ENCODE data around the gene ALDH2. TPM values are rescaled to one million over a fixed set of nuclear protein-coding genes. Genes with fewer than 3 reads are reported as not detected.
A peak's percentile ranks its signal among the peaks of the same experiment; 100 is the strongest.
"Not testable (repeated sequence)": the region's sequence is repeated elsewhere in the genome, so short reads cannot be mapped to it uniquely, and the experiment has no call there.

ALDH2 gene
- total RNA-seq, 1 experiment from 2014 or later = 21.1 TPM

DNA sequence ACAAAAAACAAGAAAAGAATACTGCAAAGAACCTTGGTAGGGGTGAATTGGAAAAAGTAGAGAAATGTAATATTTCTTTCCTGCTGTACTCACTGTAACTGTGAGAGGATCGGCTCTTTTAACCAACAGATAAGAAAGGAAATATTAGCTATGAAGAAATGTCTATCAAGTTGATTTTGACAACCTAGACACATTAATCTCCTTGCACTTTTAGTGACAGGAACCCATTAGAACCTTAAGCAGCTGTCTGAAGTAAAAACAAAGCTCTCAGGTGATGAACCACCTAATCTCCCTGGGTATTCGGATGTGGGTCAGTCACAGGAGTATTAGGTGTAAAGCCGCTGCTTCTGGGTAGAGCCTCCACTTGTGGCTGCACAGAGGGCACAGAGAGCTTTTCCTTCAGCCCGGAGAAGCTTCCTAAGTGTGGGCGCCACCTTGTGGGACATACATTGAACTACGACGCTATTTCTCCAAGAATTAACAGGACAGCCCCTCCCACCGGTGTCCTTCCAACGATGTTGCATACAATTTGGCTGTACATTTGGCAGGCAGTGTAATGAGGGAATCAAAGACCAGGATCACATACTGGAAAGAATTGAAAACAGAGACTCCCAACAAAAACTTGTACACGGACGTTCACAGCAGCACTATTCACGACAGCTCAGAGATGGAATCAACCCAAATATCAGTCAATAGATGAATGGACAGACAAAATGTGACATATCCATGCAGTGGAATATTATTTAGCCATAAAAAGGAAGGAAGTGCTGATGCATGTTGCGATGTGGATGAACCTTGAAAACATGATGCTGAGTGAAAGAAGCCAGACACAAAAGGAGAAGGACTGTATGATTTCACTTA lies 46.4 kb downstream of the ALDH2 start:
- DNase-seq (ENCODE audit: low read depth, low spot score) = peak; percentile 89
- in situ Hi-C loops (cut with HindIII; ENCODE audit: low pct_unique_long_range_greater_than_20kb, low sequenced_read_pairs) = no loop called here

DNA sequence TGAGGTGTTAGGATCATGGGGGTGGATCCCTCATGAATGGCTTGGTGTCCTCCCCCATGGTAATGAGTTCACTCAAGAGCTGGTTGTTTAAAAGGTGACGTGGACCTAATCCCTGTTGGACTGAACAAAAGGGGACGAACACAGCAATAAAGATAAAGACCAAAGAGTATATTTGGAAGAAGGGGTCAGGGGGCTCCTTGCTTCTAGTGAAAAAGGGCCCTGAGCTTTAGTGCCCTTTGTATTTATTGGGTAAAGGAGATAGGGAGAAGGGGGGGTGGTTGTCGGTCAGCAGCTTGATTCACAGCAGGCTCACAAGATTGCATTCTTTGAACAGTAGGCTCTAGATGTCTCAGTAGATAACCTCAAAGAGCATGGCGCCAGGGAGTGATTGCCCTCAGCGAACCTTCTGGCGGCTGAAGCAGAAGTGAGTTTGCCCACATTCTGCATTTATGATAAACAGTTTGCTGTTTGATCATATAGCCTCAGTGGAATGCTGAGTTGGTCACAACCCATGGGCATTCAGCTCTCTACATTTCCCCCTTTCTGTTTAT lies 49.4 kb downstream of the ALDH2 start:
- in situ Hi-C loops (cut with HindIII; ENCODE audit: low pct_unique_long_range_greater_than_20kb, low sequenced_read_pairs) = no loop called here
- no peak for DNase-seq (ENCODE audit: low read depth, low spot score)

DNA sequence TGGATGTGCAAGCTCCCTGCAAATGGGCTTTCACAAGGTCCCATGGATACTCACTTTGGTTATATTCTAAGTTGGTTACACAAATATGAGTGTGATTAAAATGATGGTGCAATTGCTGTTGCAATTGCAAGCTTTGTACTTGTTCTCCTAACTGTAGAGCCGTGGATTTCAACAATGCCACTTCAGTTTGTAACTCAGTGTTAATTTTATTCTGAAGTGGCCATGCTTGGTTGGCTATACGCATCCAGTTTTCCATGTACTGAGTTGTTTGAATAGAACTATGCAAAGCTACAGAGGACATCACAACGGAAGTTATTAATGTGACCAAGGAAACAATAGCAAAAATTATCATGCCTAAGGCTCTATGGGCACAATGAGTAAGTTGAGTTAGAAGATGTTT lies 50.2 kb downstream of the ALDH2 start:
- DNase-seq (ENCODE audit: low read depth, low spot score); in situ Hi-C loops (cut with HindIII; ENCODE audit: low pct_unique_long_range_greater_than_20kb, low sequenced_read_pairs): not testable (repeated sequence)

DNA sequence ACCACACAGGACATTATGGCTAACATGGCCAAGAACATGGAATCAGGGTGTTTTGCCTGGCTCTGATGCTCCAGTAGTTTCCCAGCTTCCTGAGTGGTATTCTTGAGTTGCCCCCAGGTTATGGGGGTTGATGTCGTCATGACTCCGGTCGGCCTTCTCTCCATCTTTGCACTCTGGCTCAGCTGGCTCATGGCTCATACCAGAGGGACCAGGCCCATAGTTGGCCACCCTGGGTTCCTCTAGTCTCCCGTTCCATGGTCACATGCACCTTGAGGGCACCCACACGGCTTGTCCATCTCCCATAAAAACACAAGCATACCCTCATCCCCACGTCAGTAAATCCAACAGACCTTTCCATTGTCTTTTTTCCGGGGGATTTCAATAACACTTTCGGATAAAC lies 51.6 kb downstream of the ALDH2 start:
- in situ Hi-C loops (cut with HindIII; ENCODE audit: low pct_unique_long_range_greater_than_20kb, low sequenced_read_pairs) = no loop called here
- DNase-seq (ENCODE audit: low read depth, low spot score) = no peak

DNA sequence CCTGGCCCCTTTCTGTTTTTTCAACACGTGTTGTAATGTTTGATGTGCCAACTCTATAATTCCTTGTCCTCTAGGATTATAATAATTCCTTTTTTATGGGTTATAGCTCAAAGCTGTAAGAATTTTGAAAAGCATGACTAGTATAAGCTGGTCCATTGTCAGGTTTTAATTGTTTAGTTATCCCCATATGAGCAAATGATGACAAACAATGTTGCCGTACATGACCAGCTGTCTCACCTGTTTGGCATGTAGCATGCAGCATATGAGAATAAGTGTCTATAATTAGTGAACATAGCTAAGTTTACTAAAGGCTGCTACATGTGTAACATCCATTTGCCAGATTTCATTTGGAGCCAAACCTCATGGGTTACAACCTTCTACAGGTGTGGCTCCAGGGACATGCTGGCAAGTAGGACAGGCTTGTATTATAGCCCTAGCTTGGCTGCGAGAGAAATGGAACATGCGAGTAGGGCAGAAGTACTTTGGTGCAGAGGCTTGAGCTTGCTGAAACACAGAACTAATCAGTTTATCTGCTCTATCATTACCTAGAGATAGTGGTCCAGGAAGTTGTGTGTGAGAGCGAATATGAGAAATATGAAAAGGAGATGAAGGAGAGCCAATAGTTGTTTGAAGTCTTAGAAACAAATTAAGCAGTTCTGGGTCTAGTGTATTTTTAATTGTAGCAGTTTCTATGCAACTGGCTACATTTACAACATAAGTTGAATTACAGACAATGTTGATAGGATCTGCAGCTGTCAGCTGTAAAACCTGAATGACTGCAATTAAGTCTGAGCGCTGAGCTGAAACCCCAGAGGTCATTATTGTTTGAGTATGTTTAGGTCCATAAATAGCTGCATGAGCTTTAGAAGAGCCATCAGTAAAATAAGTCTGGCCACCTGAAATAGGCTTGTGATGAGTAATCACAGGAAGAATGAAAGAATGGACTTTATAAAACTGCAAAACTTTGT lies 52.7 kb downstream of the ALDH2 start:
- in situ Hi-C loops (cut with HindIII; ENCODE audit: low pct_unique_long_range_greater_than_20kb, low sequenced_read_pairs) = no loop called here
- DNase-seq (ENCODE audit: low read depth, low spot score) = no peak

DNA sequence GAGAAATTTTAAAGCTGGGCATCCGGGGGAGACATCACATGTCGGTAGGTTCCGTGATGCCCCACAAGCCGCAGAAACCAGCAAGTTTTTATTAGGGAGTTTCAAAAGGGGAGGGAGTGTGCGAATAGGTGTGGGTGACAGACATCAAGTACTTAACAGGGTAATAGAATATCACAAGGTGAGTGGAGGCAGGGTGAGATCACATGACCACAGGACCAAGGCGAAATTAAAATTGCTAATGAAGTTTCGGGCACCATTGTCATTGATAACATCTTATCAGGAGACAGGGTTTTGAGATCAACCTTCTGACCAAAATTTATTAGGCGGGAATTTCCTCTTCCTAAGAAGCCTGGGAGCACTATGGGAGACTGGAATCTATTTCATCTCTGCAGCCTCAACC lies 54.1 kb downstream of the ALDH2 start:
- in situ Hi-C loops (cut with HindIII; ENCODE audit: low pct_unique_long_range_greater_than_20kb, low sequenced_read_pairs); DNase-seq (ENCODE audit: low read depth, low spot score): not testable (repeated sequence)

DNA sequence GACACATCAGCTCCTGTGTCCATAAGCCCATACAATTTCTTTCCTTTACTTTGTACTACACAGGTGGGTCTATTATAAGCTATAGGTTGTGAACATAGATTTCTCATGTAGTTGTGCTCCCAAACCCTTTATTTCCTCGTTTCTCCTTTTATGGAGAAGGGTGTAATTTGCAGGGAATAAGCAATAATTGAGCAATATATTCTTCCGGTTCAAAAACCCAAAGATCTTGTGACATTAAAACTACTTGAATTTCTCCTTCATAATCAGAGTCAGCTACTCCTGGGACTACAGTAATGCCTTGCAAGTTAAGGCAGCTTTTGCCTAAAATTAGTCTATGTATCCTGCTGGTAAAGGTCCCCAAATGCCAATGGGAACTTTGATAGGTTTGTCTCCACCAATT lies 56.2 kb downstream of the ALDH2 start:
- DNase-seq (ENCODE audit: low read depth, low spot score) = no peak
- in situ Hi-C loops (cut with HindIII; ENCODE audit: low pct_unique_long_range_greater_than_20kb, low sequenced_read_pairs) = no loop called here

DNA sequence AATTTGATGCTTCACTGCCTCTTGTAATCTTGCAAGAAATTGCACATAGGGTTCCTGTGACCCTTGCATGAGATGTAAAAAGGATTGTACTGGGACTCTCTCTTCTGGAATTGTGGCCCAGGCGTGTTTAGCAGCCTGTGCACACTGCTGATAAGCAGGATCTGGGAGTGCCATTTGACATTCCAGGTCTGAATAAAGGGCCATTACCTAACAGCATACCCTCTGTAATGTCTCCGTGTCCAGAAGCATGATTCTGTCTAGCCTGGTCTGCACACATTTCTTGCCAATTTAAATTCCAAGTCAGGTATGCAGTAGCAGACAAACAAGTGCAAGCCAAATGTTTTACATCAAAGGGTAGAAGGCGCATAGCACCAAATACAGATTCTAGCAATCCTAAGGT lies 57.2 kb downstream of the ALDH2 start:
- in situ Hi-C loops (cut with HindIII; ENCODE audit: low pct_unique_long_range_greater_than_20kb, low sequenced_read_pairs) = no loop called here
- DNase-seq (ENCODE audit: low read depth, low spot score) = no peak

DNA sequence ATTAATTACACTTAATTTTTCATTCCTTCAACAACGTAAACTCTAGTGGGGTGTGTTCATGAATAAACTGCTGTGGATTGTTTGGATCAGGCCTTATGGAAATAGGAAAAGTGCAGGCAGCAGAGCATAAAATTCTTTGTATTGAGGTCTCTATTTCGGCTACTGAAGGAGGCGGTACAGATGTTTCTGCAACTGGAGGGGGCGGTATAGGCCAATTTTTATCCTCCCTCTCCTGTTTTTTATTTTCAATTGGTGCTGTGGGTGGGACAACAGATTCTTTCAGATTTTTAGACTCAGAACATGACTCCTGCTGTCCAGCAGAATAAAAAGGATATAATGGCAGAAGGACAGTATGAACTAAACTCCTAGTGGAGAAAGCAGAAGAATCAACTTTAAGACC lies 57.6 kb downstream of the ALDH2 start:
- in situ Hi-C loops (cut with HindIII; ENCODE audit: low pct_unique_long_range_greater_than_20kb, low sequenced_read_pairs) = not testable (repeated sequence)
- peak; percentile 51 for DNase-seq (ENCODE audit: low read depth, low spot score)

DNA sequence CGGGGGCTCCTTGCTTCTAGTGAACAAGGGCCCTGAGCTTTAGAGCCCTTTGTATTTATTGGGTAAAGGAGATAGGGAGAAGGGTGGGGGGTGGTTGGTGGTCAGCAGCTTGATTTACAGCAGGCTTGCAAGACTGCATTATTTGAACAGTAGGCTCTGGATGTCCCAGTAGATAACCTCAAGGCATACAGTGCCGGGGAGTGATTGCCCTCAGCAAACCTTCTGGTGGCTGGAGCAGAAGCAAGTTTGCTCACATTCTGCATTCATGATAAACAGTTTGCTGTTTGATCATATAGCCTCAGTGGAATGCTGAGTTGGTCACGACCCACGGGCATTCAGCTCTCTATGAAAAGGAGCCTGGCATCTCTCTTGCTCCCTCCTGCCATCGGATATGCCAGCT lies 58.8 kb downstream of the ALDH2 start:
- in situ Hi-C loops (cut with HindIII; ENCODE audit: low pct_unique_long_range_greater_than_20kb, low sequenced_read_pairs) = no loop called here
- no peak for DNase-seq (ENCODE audit: low read depth, low spot score)

DNA sequence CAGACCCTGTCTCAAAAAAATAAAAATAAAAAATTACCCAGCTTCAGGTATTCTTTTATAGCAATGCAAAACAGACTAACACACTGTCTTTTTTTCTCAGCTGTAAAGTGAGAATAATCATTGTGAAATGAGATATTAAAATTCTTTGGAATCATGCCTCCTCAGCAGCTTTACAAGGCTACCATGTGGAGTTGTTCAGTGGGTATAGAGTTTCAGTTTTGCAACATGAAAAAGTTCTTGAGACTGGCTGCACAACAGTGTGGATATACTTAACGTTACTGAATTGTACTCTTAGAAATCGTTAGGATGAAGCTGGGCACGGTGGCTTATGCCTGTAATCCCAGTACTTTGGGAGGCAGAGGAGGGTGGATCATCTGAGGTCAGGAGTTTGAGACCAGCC lies 59.6 kb downstream of the ALDH2 start:
- in situ Hi-C loops (cut with HindIII; ENCODE audit: low pct_unique_long_range_greater_than_20kb, low sequenced_read_pairs) = no loop called here
- DNase-seq (ENCODE audit: low read depth, low spot score) = no peak

DNA sequence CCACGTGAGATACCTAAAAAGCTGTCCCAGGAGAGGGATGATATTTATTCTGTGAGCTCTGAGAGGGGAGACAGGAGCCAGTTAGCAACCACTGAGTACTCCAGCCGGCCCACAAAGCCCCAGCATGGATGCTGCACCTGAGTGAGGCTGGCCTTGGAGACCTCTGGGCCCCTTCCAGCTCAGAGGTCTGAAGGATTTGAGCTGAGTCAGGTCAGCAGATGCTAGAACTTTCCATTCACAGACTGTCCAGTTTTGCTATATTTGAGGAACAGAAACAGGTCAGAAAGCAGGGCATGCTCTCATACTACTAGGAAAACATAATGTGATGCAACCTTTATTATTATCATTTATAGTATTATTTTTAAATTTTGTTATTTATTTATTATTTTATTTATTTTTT lies 60.3 kb downstream of the ALDH2 start:
- in situ Hi-C loops (cut with HindIII; ENCODE audit: low pct_unique_long_range_greater_than_20kb, low sequenced_read_pairs) = no loop called here

DNA sequence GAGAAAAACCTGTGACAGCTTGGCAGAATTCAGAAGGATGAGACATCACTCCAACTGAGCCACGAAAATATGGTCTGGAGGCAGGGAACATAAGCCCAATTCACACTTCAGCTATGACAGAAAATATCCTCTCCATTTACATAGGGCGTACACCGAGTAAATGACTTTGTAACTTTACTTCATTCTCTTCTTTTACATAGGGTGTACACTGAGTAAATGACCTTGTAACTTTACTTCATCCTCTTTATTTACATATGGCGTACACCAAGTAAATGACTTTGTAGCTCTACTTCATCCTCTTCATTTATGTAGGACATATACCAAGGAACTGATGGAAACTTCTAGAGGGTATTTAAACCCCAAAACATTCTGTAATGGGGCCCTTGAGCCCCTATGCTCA lies 61.2 kb downstream of the ALDH2 start:
- DNase-seq (ENCODE audit: low read depth, low spot score) = no peak
- in situ Hi-C loops (cut with HindIII; ENCODE audit: low pct_unique_long_range_greater_than_20kb, low sequenced_read_pairs) = no loop called here

More for the DNA sequence above, 60.3 kb downstream of the ALDH2 start:
- no peak for DNase-seq (ENCODE audit: low read depth, low spot score)

DNA sequence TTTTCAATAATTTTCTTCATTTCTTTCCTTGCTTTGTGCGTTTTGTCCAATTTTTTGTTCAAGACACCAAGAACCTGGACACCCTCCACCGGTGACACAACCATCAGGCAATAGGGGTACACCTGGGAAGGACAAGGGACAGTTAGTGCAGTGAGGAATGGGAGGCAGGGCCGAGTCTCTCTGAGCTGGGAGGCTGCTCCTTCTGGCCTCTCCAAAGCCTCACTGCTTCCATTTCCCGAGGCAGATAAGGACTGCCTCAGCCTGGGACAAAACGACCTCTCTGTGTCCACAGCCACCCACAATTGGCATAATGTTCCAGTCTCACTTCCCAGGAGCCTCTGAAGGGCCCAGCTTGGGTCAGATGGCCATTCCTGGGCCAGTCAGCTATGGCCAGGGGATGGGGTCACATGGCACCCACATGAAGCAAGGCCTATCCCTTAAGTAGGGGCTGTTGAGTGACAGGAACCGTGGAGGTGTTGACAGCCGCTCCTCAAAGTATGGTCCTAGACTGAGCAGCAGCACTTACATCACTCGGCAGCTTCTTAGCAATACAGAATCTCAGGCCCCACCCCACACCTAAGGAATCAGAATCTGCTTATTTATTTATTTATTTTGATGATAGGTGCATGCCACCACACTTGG lies 61.7 kb downstream of the ALDH2 start:
- no peak for DNase-seq (ENCODE audit: low read depth, low spot score)
- in situ Hi-C loops (cut with HindIII; ENCODE audit: low pct_unique_long_range_greater_than_20kb, low sequenced_read_pairs) = no loop called here

DNA sequence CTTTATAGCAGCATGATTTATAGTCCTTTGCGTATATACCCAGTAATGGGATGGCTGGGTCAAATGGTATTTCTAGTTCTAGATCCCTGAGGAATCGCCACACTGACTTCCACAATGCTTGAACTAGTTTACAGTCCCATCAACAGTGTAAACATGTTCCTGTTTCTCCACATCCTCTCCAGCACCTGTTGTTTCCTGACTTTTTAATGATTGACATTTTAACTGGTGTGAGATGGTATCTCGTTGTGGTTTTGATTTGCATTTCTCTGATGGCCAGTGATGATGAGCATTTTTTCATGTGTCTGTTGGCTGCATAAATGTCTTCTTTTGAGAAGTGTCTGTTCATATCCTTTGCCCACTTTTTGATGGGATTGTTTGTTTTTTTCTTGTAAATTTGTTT lies 62.9 kb downstream of the ALDH2 start:
- DNase-seq (ENCODE audit: low read depth, low spot score); in situ Hi-C loops (cut with HindIII; ENCODE audit: low pct_unique_long_range_greater_than_20kb, low sequenced_read_pairs): not testable (repeated sequence)

DNA sequence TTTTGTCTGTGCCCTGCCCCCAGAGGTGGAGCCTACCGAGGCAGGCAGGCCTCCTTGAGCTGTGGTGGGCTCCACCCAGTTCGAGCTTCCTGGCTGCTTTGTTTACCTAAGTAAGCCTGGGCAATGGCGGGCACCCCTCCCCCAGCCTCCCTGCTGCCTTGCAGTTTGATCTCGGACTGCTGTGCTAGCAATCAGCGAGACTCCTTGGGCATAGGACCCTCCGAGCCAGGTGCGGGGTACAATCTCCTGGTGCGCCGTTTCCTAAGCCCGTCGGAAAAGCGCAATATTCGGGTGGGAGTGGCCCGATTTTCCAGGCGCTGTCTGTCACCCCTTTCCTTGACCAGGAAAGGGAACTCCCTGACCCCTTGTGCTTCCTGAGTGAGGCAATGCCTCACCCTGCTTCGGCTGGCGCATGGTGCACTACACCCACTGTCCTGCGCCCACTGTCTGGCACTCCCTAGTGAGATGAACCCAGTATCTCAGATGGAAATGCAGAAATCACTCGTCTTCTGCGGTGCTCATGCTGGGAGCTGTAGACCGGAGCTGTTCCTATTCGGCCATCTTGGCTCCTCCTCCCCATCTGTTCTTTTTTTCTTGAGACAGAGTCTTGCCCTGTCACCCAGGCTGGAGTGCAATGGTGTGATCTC lies 68.1 kb downstream of the ALDH2 start:
- in situ Hi-C loops (cut with HindIII; ENCODE audit: low pct_unique_long_range_greater_than_20kb, low sequenced_read_pairs); DNase-seq (ENCODE audit: low read depth, low spot score): not testable (repeated sequence)

DNA sequence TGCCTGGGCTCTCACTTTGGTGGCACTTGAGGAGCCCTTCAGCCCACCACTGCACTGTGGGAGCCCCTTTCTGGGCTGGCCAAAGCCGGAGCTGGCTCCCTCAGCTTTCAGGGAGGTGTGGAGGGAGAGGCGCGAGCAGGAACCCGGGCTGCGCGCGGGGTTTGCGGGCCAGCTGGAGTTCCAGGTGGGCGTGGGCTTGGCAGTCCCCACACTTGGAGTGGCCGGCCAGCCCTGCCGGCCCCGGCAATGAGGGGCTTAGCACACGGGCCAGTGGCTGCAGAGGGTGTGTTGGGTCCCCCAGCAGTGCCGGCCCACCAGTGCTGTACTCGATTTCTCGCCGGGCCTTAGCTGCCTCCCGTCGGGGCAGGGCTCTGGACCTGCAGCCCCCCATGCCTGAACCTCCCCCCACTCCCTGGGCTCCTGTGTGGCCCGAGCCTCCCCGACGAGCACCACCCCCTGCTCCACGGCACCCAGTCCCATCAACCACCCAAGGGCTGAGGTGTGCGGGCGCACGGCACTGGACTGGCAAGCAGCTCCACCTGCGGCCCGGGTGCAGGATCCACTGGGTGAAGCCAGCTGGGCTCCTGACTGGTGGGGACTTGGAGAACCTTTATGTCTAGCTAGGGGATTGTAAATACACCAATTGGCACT lies 68.9 kb downstream of the ALDH2 start:
- in situ Hi-C loops (cut with HindIII; ENCODE audit: low pct_unique_long_range_greater_than_20kb, low sequenced_read_pairs); DNase-seq (ENCODE audit: low read depth, low spot score): not testable (repeated sequence)

All from SK-MEL-5 (cell line).